Measurements from ENCODE around the gene RMND1.
"Not testable (repeated sequence)": the region's sequence is repeated elsewhere in the genome, so short reads cannot be mapped to it uniquely, and the experiment has no call there.

The RMND1 gene

GRCh38 chr6:151452750-151453427 lies 963 bp upstream of the RMND1 start:
- DNase-seq = peak in 1 of 2 experiments; percentile 52

DNA sequence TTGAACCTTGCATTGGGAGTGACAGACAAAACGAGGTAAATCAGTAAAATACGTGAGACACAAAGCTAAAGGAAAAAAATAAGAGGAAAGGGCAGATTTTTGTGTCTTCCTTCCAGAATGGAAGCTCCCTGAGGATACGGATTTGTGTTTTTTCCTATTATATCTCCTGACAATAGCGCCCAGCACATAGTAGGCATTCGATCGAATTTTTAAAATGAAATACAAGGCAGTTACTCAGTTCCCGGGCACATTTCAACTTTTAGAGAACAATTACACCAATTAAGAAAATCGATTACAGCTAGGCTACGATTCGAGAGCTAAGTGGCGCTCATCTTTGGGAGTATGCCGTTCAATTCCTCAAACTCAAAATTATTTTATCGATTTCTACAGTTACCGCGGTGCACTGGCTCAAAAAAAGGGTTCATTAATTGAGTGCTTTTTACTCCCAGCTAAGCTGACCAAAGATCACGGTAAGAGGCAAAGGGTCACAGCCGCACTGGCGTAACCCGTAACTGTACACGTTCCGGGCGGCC lies 443 bp downstream of the RMND1 start:
- no peak for DNase-seq

DNA sequence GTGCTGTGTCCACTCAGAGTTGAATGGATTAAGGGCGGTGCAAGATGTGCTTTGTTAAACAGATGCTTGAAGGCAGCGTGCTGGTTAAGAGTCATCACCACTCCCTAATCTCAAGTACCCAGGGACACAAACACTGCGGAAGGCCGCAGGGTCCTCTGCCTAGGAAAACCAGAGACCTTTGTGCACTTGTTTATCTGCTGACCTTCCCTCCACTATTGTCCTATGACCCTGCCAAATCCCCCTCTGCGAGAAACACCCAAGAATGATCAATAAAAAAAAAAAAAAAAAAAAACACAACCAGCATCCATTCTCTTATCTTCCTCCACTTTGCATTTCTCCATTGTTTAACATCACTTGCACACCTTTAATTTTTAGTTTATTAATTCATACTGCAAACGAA lies 998 bp downstream of the RMND1 start:
- DNase-seq = not testable (repeated sequence)

DNA sequence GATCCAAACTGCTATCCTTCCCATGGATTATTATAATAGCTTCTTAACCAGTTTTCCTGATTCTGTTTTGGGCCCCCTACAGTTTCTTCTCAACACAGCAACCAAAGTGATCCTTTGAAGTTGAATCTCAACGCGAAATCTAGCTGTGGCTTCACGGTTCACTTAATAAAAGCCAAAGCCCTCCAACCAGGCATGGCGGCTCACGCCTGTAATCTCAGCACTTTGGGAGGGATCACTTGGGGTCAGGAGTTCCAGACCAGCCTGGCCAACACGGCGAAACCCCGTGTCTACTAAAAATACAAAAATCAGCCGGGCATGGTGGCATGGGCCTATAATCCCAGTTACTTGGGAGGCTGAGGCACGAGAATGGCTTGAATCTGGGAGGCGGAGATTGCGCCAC lies 3.3 kb downstream of the RMND1 start:
- DNase-seq = no peak

GRCh38 chr6:151447237-151447636 lies 4.7 kb downstream of the RMND1 start:
- no peak for DNase-seq

DNA sequence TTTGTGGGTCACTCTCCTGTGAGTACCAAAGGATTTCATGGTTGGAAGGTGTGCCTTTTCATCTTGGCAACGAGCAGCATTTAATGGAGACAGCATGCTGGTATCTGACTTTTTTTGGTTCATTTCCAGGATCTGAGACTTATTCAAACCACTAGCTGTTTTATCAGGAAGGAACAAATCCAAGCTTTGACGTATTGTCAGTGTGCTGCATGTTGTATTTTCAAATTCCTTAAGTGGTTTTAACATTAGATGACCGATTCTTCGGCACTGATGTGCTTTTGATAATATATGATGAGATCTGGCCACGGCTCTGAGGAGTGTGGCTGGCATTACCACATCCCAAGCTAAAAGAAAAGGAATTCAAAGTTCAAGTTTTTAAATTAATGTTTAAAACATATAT lies 6.4 kb downstream of the RMND1 start:
- no peak for DNase-seq

- DNase-seq = no peak
Observed at GRCh38 chr6:151443911-151444621, 7.9 kb downstream of the RMND1 start.

GRCh38 chr6:151443454-151443853 lies 8.5 kb downstream of the RMND1 start:
- DNase-seq = no peak

DNA sequence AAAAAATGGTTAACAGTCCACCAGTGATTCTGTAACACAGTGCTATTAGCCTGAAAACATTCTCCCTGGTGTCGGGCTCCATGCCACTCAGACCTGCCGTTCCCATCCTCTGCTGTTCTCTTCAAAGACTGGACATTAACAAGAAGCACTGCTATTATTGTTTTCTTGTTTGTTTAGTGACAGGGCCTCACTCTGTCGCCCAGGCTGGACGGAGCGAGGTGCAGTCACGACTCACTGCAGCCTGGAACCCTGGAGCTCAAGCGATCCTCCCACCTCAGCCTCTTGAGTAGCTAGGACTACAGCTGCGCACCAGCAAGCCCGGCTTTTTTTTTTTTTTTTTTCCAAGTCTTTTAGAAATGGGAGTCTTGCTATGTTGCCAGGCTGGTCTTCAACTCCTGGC lies 9.6 kb downstream of the RMND1 start:
- DNase-seq = no peak

GRCh38 chr6:151441390-151442166 lies 10.3 kb downstream of the RMND1 start:
- DNase-seq = no peak

- peak; percentile 41 to 45 for DNase-seq
Observed at GRCh38 chr6:151440930-151441329, 11.0 kb downstream of the RMND1 start.

DNA sequence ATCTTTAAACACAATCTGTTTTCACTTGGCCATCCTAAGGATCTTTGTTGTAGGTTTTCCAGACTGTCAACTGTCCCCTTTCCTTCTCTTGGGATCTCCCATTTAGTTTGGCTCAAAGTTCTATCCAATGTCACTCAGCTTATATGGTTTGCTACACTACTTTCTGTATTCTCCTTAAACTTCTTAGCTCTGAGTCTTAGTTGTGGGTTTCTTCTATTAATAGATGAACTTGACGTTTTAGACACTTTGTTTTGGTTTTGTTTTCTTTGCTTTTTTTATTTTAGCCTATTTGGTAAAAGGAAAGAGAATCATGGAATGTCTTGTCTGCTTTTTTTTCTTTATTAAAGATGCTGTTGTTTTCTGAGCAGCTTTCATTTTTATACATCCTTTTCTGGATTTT lies 11.4 kb downstream of the RMND1 start:
- no peak for DNase-seq

DNA sequence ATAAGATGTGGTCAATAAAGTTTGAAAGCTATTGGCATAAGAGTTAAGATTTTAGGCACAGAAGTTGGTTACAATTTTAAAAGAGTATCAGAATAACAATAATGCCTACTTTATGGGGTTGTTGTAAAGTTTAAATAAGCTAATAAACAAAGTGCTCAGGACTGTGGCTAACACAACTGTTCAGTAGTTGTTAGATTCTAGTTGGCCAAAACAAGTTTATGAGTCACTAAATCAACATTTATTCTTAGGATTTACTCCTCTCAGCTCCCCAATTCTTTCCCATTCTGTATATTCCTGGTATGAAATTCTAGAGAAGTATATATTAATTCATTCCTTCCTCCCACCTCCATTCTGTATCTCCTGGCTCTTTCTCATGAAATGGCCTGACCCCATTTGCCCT lies 14.5 kb downstream of the RMND1 start:
- DNase-seq = no peak

DNA sequence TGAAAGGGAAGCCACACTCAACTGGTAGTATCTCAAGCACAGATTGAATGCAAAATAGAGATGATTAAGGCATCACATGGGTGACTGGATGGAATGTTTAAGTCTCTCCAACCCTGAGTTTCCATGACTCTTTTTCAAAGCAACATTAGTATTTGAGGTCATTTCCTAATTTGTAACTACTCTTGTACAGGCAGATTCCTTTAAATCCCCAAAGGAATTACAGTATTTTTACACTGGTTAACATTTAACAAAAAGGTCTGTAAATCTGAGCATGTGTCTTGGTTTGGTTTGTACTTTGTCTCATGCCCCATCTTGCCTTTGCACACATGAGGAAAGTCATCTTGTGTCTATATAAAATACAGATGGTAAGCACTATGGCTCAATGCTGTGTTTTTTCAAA lies 15.1 kb downstream of the RMND1 start:
- DNase-seq = no peak

DNA sequence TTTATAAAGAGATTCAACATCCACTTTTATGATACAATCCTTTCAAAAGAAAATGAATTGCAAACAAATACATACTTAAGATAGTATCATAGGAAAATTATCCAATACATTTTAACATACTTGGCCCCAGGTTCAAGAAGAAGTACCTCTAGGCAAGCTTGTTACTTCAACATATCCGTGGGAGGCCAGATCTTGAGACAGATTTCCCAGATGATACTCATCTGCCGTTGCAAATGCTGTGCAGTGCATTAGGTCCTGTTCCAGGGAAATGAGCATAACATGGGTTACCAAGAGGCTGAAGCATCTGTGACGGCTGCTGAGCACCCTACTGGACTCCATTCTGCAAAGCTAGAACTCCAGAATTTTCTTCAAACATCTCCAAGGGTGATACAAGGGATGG lies 15.6 kb downstream of the RMND1 start:
- no peak for DNase-seq

DNA sequence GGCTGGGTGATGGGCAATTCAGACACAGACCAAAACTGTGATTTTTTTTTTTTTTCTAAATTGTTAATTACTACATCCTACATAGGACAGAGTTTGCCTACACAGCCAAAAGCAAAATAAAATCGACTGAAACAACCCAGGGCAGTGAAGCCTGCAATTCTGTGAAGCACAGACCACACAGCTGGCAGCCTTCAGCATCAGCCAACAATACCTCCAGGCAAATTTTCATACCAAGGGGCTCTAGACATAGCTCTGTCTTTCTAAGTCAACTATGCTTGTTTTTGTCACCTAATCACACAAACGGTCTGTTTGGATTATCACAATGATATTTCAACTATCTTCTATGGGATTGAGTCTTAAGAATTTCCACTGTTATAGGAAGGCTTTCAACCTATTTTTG lies 17.6 kb downstream of the RMND1 start:
- DNase-seq = no peak

DNA sequence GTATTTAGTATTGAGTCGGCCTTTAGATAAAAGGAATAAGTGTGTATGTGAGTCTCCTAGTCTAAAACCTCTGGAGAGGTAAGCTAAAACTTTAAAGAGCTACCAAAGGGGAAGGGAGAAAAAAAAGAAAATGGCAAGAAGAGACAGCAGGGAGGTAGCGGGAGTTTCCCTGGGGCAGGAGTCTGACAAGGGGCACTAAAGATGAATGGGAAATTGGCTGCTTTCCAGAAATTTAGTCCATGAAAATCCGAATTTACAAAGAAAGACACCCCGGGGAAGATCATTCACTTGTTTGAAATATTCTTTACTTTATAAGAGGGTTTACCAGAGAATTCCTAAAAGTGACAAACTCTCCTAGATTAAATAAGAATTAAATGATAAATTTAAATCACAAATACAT lies 19.3 kb downstream of the RMND1 start:
- DNase-seq = no peak

- no peak for DNase-seq
Observed at GRCh38 chr6:151431337-151431736, 20.6 kb downstream of the RMND1 start.

- no peak for DNase-seq
Observed at GRCh38 chr6:151430886-151431285, 21.0 kb downstream of the RMND1 start.

DNA sequence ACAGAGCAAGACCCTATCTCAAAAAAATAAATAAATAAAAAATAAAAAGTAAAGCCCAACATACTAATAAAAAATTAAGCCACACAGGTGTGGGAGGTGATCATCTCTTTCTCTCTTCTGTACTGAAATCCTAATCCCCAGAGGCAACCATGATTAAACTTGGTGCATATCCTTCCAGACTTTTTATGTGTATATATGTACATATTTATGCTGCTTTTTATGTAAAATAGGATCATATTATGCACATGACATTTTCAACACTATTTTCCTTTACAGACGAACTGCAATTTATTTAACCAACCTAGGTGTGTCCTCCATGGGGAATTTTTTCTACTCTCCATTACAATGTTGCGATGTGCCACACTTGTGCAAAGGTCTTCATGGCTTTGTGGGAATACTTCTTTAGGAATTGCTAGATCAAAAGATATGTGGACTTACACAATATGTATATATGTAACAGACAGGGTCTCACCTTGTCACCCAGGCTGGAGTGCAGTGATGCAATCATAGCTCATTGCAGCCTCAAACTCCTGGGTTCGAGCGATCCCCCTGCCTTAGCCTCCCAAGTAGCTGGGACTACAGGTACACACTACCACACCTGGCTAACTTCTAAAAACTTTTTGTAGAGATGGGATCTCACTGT lies 23.7 kb downstream of the RMND1 start:
- DNase-seq = no peak

DNA sequence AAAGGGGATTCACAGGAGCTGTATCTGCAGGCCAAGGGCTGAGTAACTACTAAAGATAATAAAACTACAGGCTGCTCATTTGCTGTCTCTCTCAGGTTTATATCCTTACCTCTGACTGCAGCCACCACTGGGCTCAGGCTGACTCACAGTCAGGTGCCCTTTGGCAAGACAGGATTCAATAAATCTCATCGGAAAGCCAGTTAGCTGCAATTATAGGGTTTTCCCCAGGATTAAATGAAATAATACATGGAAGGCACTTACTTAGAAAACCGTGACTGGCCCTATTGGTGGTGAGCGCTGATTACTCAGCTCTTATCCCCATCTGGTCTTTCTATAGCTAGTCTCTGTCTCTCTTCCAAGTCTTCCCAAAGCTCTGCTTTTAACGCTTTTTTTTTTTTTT lies 26.4 kb downstream of the RMND1 start:
- no peak for DNase-seq

DNA sequence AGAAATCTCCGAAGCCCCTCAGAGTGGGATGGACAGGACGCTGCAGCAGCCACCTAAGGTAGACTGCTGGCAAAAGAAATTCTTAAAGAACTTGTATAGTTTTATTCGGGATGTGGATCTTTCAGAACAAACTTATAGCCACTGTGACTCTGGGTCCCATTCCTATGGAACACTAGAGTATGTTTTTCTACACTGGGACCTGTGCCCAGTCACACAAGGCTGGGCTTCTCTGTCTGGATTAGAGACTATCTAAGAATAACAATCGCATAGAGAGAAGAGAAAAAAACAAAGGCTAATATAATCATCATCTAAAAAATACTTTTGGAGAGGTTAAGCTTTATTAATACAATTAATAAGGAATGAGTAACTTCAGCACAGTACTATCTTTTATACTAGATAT lies 28.9 kb downstream of the RMND1 start:
- DNase-seq = no peak

GRCh38 chr6:151417477-151417876 lies 34.4 kb downstream of the RMND1 start:
- no peak for DNase-seq

All from AML-193 (cell line).